Astrocyte (in vitro differentiated cells and primary cell): ENCODE results near the gene TMCC1.

ENCODE experiments used
- CTCF ChIP-seq: IDR thresholded peaks from 2 replicates; pipeline ENCODE4 v1.5.1; 2011; ENCODE audit warnings: low read depth, mild to moderate bottlenecking, inconsistent platforms, low read length, moderate library complexity; ENCODE audit not compliant: insufficient read depth
- EZH2 ChIP-seq: IDR thresholded peaks from 2 replicates; pipeline ENCODE4 v1.6.1; 2012; ENCODE audit warnings: mild to moderate bottlenecking, low read length, inconsistent platforms; ENCODE audit not compliant: insufficient read depth

DNA sequence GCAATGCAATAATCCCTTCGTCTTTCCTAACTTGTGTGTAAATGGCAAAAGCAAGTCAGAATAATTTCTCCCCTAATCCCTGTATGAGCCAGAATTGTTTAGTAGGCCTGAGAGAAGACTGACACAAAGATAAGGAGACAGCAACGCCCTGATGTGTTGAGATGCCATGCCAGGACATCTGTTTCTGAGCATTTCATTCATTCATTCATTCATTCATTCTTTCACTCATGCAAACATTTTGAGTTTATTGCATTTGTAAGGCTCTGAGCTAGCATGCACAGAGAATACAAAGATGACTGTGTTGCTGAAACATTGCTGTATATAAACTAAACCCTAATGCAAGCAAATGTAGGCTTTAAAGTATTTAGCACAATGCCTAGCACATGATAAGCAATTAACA lies 127.4 kb downstream of the TMCC1 start:
- TF ChIP-seq CTCF (no peak), EZH2 (no peak)
